ENCODE measurements around the gene MAFG.

GRCh38 chr17:81922566-81923301, 4.8 kb downstream of the MAFG start:
- no peak for TF ChIP-seq SPI1 (IDR thresholded peaks at IDR 0.05; ENCODE audit: low read depth, low read length)
- no peak for TF ChIP-seq POLR2A (IDR thresholded peaks at IDR 0.05; ENCODE audit: low read depth, low read length)
- no peak for TF ChIP-seq TAF1 (IDR thresholded peaks at IDR 0.05; ENCODE audit: low read depth, low read length)
- TF ChIP-seq PAX5 (IDR thresholded peaks at IDR 0.05; ENCODE audit: insufficient read depth, low read length, severe bottlenecking) = no peak
- TF ChIP-seq POLR2AphosphoS5 (IDR thresholded peaks at IDR 0.05; ENCODE audit: low read depth, low read length) = no peak

Measured in GM12891 (cell line).